ENCODE measurements around the gene LDHAL6A.
"Not testable (repeated sequence)": the region's sequence is repeated elsewhere in the genome, so short reads cannot be mapped to it uniquely, and the experiment has no call there.

LDHAL6A gene

DNA sequence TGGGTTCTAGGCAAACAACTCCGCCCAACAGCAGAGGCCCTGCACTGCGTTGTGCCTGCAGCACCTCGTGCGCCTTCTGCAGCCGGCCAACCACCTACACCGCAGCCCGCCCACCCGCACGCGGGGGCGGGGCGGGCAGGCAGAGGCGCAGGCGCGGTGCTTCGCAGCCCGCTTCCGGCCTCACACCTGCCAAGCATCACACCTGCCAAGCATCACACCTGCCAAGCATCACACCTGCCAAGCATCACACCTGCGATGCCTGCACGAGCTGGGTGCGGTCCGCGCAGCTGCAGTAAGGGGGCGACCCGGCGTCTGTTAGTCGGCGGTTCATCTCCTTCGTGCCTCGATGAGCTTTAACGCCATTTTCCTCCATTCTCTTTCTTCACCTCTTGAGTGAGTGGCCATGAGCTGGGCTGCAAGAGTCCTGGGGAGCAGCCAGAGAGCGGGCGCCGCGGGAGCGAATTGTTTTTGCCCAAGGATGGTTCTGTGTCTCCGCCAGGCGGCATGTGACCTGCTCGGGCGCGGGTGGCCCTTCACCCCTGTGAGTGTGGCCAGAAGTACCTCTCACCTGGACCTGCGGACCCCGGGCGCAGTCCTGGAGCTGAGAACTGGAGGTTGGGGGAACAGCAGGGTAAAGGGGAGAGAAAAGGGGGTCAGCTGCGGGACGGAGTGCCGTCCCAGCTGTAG, at the start of gene LDHAL6A:
TSS of gene LDHAL6A (plus strand) at position 171 of the 687 bp plus-strand sequence. CDS start 825 bp downstream, outside the sequence.
- DNase-seq: no peak

DNA sequence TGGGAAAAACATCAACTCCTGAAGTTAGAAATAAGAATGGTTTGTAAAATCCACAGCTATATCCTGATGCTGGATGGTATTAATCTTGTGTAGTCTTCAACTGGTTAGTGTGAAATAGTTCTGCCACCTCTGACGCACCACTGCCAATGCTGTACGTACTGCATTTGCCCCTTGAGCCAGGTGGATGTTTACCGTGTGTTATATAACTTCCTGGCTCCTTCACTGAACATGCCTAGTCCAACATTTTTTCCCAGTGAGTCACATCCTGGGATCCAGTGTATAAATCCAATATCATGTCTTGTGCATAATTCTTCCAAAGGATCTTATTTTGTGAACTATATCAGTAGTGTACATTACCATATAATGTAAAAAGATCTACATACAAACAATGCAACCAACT, 48.3 kb upstream of the LDHAL6A start:
- not testable (repeated sequence) for DNase-seq

DNA sequence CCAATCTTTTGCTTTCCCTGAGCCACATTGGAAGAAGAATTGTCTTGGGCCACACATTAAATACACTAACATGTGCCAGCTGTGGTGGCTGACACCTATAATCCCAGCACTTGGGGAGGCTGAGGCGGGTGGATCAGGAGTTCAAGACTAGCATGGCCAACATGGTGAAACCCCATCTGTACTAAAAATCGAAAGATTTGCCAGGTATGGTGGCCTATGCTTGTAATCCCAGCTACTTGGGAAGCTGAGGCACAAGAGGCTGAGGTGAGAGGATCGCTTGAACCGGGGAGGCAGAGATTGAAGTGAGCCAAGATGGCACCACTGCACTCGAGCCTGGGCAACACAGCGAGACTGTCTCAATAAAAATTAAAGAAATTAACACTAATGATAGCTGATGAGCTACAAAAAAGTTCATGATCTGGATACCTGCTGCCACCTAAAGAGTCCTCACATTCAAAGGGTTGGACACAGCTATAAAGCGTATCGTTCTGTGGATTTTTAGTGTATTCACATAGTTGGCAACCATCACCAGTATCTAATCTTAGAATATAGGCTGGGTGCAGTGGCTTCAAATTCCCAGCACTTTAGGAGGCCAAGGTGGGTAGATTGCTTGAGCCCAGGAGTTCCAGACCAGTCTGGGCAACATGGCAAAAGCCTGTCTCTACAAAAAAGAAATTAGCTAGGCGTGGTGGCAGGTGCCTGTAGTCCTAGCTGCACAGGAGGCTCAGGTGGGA, 46.9 kb upstream of the LDHAL6A start:
- DNase-seq: no peak

DNA sequence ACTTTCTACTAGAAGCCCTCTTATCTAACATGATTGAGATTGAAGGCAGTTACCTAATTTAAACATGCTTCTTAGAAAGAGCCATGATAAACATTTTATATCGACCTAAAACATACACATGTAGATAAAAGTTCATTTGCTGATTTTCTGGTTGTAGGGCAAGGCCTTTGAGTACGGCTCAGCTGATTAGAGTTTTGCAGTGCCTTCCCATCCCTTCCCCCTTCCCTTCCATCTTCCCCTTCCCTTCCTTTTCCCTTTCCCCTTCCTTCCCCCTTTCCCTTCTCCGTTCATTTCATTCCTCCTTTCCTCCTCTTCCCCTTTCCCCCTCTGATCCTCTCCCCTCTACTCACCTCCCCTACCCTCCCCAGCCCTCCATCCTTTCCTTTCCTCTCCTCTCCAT, 39.2 kb upstream of the LDHAL6A start:
- DNase-seq: no peak

DNA sequence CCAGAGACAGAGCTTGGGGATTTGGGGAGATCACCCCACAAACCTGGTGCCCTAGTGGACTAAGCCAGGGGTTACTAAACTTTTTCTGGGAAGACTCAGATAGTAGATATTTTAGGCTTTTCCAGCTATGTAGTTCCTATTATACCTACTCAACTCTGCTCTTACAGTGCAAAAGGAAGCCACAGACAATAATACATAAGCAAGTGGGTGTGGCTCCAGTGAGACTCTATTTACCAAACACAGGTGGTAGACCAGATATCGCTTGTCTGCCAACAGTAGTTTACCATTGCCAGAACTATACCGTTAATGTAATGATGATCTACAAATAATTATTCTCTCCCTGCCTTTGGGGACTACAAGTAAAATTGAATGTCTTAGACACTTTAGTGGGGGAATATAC, 36.6 kb upstream of the LDHAL6A start:
- DNase-seq: no peak

DNA sequence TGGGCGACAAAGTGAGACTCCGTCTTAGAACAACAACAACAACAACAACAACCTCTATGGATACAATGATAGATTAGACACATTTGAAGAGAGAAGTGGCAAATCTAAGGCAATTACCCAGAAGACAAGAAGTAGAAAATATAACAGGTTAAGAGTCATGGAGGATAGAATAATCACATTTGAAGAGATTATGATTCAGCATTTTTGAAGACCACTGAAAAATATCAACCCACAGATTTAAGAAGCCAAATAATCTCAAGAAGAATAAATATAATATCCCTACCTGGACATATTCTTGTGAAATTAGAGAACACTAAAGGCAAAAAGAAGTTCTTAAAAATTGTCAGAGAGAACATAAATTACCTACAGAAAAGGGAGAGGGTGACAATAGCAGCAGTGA, 35.6 kb upstream of the LDHAL6A start:
- DNase-seq: no peak

DNA sequence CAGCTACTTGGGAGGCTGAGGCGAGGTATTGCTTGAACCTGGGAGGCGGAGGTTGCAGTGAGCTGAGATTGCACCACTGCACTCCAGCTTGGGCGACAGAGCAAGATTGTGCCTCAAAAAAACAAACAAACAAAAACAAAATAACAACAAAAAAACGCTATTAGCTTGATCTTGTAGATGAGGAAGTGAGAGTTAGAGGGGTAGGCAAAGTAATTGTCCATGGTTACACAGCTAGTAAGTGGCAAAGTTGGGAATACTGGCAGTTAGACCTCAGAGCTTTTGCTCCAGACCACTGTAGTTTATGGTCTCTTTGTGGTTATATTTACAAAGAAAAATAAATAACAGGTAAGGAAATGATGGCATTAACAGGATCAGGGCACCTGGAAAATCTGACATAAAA, 28.4 kb upstream of the LDHAL6A start:
- DNase-seq: no peak

DNA sequence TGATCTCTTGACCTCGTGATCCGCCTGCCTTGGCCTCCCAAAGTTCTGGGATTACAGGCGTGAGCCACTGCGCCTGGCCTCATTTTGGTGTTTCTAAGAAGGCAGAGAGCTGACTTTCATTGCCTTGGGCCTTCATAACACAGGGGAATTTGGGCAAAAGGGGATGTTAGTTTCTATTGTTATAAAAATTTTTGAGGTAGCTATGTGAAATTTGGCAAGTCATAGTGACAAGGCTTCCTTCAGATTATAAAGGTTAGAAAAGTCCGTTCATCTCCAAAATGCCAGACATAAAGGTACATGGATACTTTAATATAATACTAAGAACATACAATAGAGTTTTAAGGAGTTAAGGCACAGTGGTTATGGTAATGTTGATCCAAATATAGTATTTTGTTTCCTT, 26.3 kb upstream of the LDHAL6A start:
- no peak for DNase-seq

DNA sequence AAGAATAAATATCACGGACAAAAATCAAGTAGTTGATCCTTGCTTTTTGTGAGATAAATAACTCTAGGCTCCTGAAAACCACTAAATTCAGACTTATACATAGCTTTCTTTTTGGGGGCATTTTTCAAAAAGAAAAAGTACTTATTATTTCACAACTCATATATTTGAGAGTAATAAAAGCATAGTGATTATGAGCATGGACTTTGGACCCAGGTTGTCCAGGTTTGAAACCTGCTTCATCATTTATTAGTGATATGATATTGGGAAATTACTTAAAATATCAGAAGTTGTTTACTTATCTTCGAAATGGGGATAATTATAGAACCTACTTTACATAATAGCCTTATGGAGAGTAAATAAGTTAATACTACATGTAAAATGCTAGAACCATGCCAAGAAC, 17.0 kb upstream of the LDHAL6A start:
- DNase-seq: no peak

DNA sequence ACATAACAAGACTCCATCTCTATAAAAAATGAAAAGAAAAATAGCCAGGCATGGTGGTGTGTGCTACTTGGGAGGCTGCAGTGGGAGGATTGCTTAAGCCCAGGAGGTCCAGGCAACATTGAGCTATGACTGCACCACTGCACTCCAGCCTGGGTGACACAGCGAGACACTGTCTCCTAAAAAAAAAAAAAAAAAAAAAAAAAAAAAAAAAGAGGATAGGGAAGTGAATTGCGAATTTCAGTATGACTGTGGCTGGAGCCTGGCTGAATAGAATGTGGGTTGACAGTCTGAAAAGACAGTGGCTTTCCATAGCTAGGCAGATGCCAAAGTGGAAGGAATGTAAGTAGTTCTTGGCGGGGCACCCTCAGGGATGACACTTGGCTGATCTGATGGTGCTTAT, 6.4 kb upstream of the LDHAL6A start:
- no peak for DNase-seq

DNA sequence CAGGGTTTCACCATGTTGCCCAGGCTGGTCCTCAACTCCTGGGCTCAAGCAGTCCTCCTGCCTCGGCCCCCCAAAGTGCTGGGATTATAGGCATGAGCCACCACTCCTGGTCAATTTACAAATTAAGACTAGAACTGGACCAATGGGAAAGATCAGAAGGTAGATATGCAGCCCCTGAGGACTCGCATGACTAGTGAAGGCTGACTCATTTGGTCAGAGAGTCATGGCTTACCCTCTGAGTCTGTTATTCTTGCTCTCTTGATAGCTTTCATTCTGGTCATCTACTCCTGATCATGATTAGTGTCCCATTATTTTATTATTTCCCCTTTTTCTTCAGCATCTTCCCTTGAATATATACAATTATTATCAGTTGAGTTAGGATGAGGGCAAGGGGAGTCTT, 2.7 kb upstream of the LDHAL6A start:
- DNase-seq: no peak

DNA sequence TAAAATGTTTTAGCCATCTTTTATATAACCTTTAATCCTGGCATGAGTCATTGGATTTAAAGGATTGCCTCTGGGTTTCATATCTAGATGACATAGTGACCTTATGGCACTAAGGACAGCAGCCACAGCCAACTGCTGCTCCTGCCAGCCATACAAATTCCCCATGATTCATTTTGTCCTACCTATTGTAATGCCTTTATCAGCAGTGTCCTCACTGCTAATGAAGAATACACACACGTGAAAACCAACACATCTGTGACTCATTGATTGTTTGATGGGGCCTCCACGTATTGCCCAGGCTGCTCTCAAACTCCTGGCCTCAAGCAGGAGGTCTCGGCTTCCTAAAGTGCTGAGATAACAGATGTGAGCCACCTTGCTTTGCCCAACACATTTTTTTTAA, 1.8 kb downstream of the LDHAL6A start:
- no peak for DNase-seq

DNA sequence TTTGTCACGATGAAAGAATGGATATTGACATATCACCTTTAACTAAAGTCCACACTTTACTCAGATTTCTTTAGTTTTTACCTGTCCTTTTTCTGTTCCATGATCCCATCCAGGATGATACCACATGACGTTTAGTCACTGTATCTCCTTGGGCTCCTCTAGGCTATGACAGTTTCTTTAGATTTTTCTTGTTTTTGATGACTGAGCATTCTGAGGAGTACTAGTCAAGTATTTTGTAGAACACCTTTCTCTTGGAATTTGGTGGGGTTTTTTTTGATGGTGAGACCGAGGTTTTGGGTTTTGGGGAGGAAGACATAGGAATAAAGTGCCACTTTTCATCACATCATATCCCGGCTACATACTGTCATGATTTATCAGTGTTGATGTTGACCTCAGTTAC, 4.0 kb downstream of the LDHAL6A start:
- no peak for DNase-seq

DNA sequence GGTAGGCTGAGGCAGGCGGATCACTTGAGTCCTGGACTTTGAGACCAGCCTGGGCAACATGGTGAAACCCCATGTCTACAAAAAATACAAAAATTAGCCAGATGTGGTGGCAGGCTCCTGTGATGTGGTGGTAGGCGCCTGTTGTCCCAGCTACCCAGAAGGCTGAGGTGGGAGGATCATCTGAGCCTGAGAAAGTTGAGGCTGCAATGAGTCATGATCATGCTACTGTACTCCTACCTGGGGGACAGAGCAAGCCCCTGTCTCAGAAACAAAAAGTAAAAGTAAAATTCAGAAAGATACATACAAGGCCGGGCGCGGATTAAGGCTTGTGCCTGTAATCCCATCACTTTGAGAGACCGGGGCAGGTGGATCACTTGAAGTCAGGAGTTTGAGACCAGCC, 6.3 kb downstream of the LDHAL6A start:
- no peak for DNase-seq

DNA sequence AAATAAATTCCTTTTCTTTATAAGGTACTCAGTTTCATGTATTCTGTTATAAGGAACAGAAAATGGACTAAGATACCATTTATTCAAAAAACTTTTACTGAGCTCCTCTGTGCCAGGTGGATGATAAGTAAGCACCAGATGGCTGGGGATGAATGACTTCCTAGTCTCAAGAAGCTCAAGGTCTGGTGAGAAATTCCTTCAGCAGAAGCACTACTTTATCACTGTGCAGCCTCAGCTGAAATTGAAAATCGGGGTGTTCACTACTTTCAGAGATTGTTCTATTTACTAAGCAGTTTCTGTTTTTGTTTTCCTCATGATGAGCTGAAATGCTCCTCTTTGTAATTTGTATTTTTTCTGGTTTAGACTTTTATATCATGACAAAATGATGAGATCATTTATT, 7.8 kb downstream of the LDHAL6A start:
- no peak for DNase-seq

DNA sequence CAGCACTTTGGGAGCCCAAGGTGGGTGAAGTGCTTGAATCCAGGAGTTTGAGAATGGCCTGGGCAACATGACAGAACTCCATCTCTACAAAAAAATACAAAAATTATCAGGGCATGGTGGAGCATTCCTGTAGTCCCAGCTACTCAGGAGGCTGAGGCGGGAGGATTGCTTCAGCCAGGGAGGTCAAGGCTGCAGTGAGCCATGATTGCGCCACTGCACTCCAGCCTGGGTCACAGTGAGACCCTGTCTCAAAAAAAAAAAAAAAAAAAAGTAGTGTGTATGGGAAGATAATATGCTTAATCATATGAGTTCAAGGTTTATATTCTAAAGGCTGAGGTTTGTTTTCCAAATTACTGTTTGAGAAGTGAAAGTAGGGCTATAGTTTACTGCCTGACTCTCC, 10.7 kb downstream of the LDHAL6A start:
- DNase-seq: no peak

DNA sequence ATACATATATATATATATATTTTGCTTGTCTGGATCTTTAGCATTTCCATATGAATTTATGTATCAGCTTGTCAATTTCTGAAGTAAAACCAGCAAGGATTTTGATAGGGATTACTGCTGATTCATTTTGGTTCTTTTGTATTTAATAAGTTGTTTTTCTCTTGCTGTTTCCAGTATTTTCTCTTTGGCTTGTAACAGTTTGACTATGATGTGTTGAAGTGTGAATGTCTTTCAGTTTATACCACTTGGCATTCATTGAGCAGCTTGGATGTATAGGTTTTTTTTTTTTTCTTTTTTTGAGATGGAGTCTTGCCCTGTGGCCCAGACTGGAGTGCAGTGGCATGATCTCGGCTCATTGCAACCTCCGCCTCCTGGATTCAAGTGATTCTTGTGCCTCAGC, 12.4 kb downstream of the LDHAL6A start:
- no peak for DNase-seq

DNA sequence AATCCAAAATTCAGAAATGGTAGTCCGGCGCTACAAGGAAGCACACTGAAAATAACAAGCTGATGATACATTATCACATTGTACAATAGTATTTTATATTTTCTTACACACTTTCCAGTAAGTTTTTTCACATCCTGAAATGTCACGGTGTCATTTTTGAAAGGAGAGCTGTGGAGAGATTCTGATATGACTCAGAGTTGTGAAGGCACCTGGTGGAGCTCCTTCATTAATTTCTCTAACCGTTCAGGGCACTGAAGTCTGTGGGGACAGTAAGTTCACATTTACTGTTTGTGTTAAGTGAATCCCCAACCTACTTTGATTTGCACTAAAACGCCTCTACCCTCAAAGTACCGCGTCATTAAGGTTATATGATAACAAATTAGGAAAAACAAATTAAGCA, 13.3 kb downstream of the LDHAL6A start:
- no peak for DNase-seq

DNA sequence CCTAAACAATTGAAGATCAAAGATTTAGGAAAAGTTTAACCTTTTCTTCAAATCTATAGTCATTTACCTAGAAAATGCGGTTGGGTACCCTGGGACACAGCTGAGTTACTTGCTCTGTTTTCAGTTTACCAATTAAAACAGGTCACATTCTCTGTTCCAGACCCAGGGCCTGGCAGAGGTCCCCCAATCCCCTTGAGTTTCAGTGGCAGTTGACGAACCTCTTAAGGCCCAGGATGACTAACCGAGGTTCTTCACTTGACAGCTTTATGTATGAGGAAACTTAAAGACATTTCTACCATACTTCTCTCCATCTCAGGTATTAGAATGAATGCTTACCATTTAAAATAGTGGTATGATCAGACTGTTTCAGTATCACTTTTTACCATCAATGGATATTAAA, 16.3 kb downstream of the LDHAL6A start:
- no peak for DNase-seq

DNA sequence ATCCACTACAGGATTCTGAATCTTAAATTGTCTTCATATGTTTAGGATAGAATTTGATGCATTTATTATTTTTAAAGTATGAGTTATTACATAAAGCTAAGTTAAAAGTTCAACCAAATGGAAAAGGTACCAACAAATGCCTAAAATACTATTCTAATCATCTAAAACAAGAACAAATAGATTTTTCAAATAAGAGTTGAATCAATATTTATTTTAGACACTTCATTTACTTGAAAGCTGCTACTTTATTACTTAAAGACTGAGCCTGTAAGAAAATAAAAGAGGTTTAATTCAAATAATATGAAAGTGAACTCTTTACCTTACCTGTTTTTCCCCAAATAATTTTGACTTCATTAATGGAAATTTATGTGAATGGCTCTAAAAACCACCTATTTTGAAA, 16.9 kb downstream of the LDHAL6A start:
- no peak for DNase-seq

DNA sequence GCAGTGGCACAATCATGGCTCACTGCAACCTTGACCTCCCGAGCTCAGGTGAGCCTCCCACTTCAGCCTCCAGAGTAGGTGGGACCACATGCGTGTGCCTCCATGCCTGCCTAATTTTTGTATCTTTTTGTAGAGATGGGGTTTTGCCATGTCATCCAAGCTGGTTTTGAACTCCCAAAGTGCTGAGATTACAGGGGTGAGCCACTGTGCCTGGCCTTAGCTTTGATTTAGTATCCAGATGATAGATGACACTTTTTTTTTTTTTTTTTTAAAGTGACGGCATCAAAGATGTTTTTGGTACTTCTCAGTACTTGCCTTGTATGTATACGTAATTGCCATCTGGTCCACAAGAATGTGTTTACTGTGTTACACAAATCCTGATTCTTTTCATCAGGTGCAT, 23.4 kb downstream of the LDHAL6A start:
- no peak for DNase-seq

DNA sequence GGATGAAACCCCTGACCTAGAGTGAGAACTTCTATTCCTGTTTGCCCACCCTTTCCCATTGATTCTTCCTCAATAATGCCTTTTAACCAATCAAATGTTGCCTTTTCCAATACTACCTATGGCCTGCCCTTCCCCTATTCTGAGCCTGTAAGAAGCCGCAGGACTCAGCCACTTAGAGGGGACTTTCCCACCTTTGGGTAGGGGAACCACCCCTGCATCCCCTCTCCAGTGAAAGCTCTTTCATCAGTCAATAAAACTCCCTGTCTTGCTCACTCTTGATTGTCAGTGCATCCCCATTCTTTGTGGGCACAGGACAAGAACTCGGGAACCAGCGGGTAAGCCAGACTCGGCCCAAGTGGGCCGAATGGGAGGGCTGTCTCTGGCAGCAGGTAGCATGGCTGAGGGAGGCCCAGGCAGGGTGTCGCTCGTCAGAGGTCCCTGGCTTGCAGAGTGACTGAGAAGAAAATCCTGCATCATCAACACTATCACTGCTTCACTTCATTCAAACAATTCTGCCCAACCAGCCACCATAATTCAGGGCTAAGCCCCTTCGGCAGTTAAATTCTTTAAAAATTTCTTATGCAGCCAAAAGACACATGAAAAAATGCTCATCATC, 30.4 kb downstream of the LDHAL6A start:
- DNase-seq: no peak

DNA sequence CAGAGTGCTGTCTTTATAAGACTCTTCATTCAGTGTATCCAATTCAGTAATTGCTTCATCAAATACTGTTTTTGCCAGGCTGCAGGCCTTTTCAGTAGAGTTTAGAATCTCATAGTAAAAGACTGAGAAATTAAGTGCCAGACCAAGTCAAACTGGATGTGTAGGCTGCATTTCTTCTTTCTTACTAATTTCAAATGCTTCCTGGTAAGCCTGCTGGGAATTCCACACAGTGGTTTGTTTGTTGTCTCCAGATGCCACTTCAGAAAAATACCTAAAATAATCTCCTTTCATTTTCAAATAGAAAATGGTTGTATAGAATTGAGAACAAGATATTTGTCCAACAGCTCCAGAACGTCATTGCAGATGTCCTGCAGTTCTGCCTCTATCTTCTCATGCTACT, 34.7 kb downstream of the LDHAL6A start:
- DNase-seq: no peak

DNA sequence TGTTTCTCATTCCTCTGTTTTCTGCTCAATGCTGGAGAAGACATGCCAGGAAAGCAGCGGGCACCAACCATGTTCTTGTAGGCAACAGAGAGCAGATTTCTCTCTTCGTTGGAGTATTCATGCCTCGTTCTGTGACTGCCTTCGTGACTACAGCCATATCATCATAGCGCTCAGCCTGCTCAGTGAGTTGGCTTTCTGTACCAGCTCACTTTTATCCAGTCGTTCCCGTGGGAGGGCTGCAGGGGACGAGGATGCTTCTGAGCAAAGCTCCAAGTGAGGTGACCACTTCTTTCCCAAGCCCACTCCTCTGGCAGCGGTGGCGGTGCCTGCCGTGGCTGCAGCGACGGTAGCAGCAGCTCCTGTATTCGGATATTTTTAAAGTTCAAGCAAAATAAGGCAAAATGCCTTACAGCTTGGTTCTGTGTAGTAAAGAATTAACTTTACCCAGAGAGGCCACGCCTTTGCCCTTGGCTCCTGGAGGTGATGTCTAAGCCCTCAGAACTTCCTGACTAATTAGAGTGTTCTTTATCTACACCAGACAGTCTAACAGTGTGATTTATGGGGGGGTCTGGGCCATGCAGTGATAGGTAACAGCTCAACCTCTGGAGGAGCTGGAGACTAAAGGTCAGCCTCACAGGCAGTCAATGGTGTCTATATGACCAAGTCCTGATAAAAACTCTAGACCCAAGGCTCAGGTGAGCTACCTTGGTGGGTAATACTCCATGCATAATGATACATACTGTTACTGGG, 35.3 kb downstream of the LDHAL6A start:
- no peak for DNase-seq

Measured in NCI-H2081 treated with DMSO at 0.1 percent for 48 hours (cell line).